Activated naive CD8-positive, alpha-beta T cell treated with anti-CD3 and anti-CD28 coated beads, Interleukin-2, amount 10 ng/mL, durations not matched to agents 7 days and 5 days (primary cell): ENCODE results near the gene UBASH3A. TPM values are rescaled to one million over a fixed set of nuclear protein-coding genes. Genes with fewer than 3 reads are reported as not detected.

Experiments used
- ATAC-seq: fragments of 150-1000 bp; cut with Tn5 transposase; one replicate; pipeline ENCODE4 v1.10.0; 2021; ENCODE audit warnings: low read depth, moderate library complexity
- POLR2A ChIA-PET: fragments of 350-600 bp; sonication (Branson Sonifier 250); formaldehyde crosslinking; loops from one replicate; lab custom pipeline; 2021; ENCODE audit warnings: antibody characterized with exemption; lab: Charles Lee
- DNase-seq: peaks from one replicate; pipeline ENCODE4 v3.0.0; 2021
- H3K27ac Mint-ChIP-seq: one replicate; pipeline ENCODE4 v1.8.0; 2022; ENCODE audit warnings: mild to moderate bottlenecking, mixed read lengths
- H3K27me3 Mint-ChIP-seq: one replicate; pipeline ENCODE4 v1.8.0; 2022; ENCODE audit warnings: mild to moderate bottlenecking, moderate library complexity, mixed read lengths
- H3K36me3 Mint-ChIP-seq: one replicate; pipeline ENCODE4 v1.8.0; 2021; ENCODE audit warnings: mild to moderate bottlenecking, mixed read lengths
- H3K4me1 Mint-ChIP-seq: one replicate; pipeline ENCODE4 v1.8.0; 2021; ENCODE audit warnings: mixed read lengths
- H3K4me3 Mint-ChIP-seq: one replicate; pipeline ENCODE4 v1.8.0; 2022; ENCODE audit warnings: mild to moderate bottlenecking, moderate library complexity, mixed read lengths
- H3K9me3 Mint-ChIP-seq: one replicate; pipeline ENCODE4 v1.8.0; 2021; ENCODE audit warnings: mixed read lengths
- total RNA-seq, 2 experiments: library from RNA; stranded (reverse); gene quantifications; one replicate each; pipeline ENCODE4 v1.2.3, GENCODE V29; 2021

UBASH3A gene
- total RNA-seq, 2 experiments from 2014 or later = 77.8 to 80.2 TPM

DNA sequence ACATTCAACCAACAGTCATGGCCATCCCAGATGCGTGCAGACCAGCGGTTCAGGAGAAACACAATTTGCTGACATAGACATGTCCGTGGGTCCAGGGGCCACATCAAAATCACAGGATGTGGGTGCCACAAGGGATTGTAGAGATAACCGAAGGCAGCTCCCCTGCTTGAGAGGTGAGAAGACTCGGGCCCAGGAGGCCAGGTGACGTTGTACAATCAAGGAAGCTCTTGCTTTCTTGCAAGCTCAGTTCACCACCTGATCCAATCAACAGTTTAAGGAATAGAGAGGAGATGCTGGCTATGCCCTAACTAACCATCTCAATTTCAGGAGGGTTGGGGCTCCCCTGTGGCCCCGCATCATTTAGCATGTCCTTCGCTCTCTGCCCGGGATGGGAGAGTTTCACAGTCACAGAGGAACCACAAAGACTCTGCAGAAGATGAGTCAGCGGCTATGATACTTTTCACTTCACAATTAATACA lies 19.5 kb downstream of the UBASH3A start:
- ATAC-seq (peak; percentile 38), DNase-seq (peak; percentile 61)
- no peaks in the 10 kb centered on the region for H3K27me3 Mint-ChIP-seq
- H3K4me1 Mint-ChIP-seq = peaks cover 72% of the 10 kb centered on the region
- POLR2A ChIA-PET = interaction anchor here (0.8 to 12.9 kb wide), 8 partner anchors 10 to 195 kb away, joined by 3 to 182 read pairs (median 3); partner anchors contain the start of gene UBASH3A
- H3K4me3 Mint-ChIP-seq = peak overlapping the region; percentile 69
- peaks cover 6% of the 10 kb centered on the region for H3K9me3 Mint-ChIP-seq
- H3K27ac Mint-ChIP-seq = peak overlapping the region; percentile 91
- H3K36me3 Mint-ChIP-seq = peaks cover 75% of the 10 kb centered on the region

DNA sequence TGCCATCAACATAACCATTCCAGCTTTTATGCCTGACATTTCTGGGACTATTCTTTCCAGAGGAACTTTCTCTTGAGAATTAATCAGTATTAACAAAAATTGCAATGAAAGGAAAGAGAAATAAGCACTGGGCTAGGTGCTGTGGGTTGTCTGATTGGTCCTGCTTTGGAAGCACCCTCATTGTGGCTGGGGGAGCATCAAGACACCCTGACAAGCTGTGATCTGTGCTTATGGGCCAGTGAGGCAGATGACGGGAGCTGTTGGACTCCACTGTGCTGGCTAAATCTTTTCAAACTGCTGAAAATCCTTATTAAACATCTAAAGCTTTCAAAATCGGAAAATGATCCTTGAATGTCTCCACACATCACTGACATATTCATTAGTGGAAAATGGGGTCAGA lies 20.0 kb downstream of the UBASH3A start:
- Mint-ChIP-seq H3K36me3 (peaks cover 72% of the 10 kb centered on the region), H3K9me3 (peaks cover 6% of the 10 kb centered on the region), H3K27ac (peak overlapping the region; percentile 91), H3K4me1 (peaks cover 72% of the 10 kb centered on the region), H3K27me3 (no peaks in the 10 kb centered on the region), H3K4me3 (peak overlapping the region; percentile 69)
- POLR2A ChIA-PET = interaction anchor here (0.9 to 12.9 kb wide), 6 partner anchors 10 to 103 kb away, joined by 3 to 182 read pairs (median 4); partner anchors contain the start of gene UBASH3A
- no peak for DNase-seq
- no peak for ATAC-seq

DNA sequence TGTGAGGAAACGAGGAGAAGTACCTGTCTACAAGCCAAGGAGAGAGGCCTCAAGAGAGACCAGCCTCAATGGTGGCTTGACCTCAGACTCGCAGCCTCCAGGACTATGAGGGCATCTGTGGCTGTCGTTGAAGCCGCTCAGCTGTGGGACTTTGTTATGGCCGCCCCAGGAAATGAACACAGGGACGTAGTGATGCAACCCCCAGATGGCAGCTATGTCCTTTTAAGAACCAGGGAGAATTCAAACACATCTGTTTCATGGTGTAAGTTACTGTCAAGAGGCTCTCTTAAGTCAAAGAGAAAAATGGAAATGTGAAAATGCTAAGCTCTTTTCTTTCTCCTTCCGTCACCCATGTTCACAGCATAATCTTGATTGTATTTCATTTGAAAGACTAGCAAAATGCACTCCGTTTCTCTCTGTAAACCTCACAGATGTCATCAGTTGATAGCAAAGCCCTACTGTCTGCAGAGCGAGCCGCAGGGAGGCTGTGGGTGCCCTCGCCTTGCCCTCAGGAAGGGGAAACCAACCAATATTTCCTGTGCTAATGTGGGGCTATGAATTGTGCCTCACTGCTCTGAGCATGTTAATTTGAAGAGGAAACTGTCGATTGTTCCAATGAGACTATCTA lies 21.3 kb downstream of the UBASH3A start:
- peak overlapping the region; percentile 91 for H3K27ac Mint-ChIP-seq
- peaks cover 64% of the 10 kb centered on the region for H3K4me1 Mint-ChIP-seq
- peak overlapping the region; percentile 69 for H3K4me3 Mint-ChIP-seq
- H3K27me3 Mint-ChIP-seq = no peaks in the 10 kb centered on the region
- H3K36me3 Mint-ChIP-seq = peaks cover 71% of the 10 kb centered on the region
- POLR2A ChIA-PET = interaction anchor here (0.6 to 12.9 kb wide), 8 partner anchors 8 to 64 kb away, joined by 3 to 182 read pairs (median 4); partner anchors contain the start of gene UBASH3A
- DNase-seq = peak; percentile 80
- peak; percentile 77 for ATAC-seq
- H3K9me3 Mint-ChIP-seq = no peaks in the 10 kb centered on the region

DNA sequence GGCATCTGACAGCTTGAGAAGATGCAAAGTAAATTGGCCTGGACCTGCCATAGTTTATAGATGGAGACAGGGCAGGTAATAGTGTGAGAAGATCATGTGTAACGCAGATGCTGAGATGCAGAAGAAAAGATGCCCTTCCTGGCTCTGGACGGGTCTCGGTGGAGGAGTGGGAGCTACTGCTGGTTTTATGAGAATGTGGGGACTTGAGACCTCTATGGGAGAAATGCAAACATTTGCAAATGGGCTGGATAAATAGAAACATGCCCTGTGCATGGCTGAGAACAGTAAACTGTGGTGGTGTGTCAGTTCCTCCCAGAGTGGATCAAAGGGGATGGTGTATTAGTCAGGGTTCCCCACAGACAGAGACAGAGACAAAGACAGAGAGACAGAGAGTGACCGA lies 21.9 kb downstream of the UBASH3A start:
- POLR2A ChIA-PET = interaction anchor here (0.6 to 12.9 kb wide), 9 partner anchors 8 to 64 kb away, joined by 3 to 182 read pairs (median 3); partner anchors contain the start of gene UBASH3A
- H3K27ac Mint-ChIP-seq = peak overlapping the region; percentile 91
- peak; percentile 46 for ATAC-seq
- DNase-seq = peak; percentile 33
- H3K27me3 Mint-ChIP-seq = no peaks in the 10 kb centered on the region
- peaks cover 72% of the 10 kb centered on the region for H3K36me3 Mint-ChIP-seq
- H3K9me3 Mint-ChIP-seq = no peaks in the 10 kb centered on the region
- peak overlapping the region; percentile 69 for H3K4me3 Mint-ChIP-seq
- peaks cover 61% of the 10 kb centered on the region for H3K4me1 Mint-ChIP-seq

DNA sequence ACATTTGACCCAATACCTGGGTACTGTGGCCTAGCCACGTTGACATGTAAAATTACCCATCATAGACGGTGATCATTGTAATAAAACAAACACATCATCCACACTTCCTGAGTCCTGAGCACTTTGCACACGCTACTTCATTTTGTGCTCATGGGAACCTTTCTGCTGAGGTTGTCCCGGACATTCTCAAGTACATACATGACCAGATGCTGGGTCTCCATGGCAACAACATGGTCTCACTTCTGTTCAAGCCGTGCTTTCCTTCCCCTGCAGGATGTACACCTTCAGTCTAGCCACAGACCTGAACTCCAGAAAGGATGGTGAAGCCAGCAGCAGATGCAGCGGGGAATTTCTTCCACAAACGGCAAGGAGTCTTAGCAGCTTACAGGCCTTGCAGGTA lies 22.7 kb downstream of the UBASH3A start:
- POLR2A ChIA-PET = interaction anchor here (0.7 to 12.9 kb wide), 4 partner anchors 10 to 33 kb away, joined by 3 to 182 read pairs (median 4); partner anchors contain the start of gene UBASH3A

DNA sequence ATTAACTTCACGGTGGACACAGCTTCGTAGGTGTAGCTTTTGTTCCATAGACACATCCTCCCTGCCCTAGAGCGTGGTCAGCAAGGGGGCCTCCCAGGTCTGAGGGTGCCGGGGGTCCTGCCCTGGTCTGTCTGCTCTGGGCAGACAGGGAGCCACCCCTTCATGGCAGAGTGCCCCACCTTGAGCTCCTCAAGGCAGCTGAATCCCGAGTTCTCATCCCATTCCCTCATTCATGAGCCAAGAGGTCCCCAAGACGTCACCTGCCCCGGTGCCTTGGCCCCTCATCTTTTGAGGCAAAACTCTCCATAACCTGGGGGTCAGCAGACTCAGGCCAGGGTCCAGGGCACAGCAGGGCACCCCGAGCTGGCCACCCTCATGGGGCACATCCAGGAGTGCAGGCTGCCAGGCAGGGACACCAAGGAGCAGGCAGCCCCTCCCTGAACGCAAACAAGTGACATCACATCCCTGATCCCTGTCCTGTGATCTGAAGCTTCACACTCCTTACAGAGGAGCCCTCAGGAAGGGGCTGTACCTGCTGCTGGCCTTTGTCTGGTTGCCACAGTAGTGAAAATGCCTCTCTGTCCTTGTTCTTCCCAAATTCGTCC lies 23.3 kb downstream of the UBASH3A start:
- Mint-ChIP-seq H3K4me1 (peaks cover 47% of the 10 kb centered on the region), H3K9me3 (peaks cover 1% of the 10 kb centered on the region), H3K36me3 (peaks cover 71% of the 10 kb centered on the region), H3K27me3 (no peaks in the 10 kb centered on the region), H3K27ac (peak overlapping the region; percentile 11), H3K4me3 (no peak overlapping the region)
- DNase-seq (no peak), ATAC-seq (no peak)
- POLR2A ChIA-PET = interaction anchor here (0.7 to 12.9 kb wide), 3 partner anchors 15 to 33 kb away, joined by 3 to 182 read pairs (median 4); partner anchors contain the start of gene UBASH3A

More for the DNA sequence above, 22.7 kb downstream of the UBASH3A start:
- H3K9me3 Mint-ChIP-seq = peaks cover under 1% of the 10 kb centered on the region
- no peaks in the 10 kb centered on the region for H3K27me3 Mint-ChIP-seq
- peak overlapping the region; percentile 69 for H3K4me3 Mint-ChIP-seq
- DNase-seq (no peak), ATAC-seq (no peak)
- peak overlapping the region; percentile 43 for H3K27ac Mint-ChIP-seq
- peaks cover 71% of the 10 kb centered on the region for H3K36me3 Mint-ChIP-seq
- H3K4me1 Mint-ChIP-seq = peaks cover 52% of the 10 kb centered on the region

DNA sequence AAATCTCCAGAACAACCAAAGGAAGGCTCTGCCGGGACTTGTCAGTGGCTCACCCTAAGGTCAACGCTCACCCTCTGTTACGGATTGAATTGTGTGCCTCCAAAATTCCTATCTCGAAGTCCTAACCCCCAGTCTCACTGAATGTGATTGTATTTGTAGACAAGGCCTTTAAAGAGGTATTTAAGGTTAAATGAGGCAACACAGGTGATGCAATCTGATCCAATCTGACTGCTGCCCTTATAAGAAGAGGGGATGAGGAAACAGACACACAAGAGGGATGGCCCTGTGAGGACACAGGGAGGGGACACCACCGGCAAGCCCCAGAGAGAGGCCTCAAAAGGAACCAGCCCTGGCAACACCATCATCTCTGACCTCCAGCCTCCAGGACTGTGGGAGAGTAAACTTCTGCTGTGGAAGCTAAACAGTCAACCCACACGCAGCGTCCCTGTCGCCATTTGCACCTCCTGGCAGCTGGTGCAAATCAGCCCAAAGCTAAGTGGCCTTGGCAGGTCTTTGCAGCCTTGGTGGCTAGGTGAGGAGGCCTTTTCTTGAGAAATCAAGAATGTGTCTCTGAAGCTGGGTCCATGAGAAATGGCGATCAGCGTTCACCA lies 24.2 kb downstream of the UBASH3A start:
- POLR2A ChIA-PET = interaction anchor here (12.9 kb wide), 1 partner anchor 24 kb away, joined by 182 read pairs; the partner anchor contains the start of gene UBASH3A
- Mint-ChIP-seq H3K9me3 (peaks cover 8% of the 10 kb centered on the region), H3K27me3 (no peaks in the 10 kb centered on the region), H3K4me3 (no peak overlapping the region), H3K36me3 (peaks cover 74% of the 10 kb centered on the region), H3K4me1 (peaks cover 45% of the 10 kb centered on the region), H3K27ac (no peak overlapping the region)
- ATAC-seq = no peak
- no peak for DNase-seq

DNA sequence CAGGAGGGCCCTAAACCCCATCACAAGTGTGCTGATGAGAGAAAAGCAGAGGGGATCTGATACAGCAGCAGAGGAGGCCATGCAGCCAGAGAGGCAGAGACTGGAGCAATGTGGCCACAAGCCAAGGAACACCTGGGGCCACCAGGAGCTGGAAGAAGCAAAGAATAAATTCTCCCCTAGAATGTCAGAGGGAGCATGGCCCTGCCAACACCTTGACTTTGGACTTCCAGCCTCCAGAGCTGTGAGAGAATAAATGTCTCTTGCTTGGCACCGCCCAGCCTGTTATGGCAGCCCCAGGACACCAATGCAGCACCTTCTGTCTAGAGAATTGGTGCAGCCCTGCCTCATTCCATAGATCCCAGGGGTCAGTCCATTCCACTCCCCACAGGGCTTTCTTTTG lies 25.3 kb downstream of the UBASH3A start:
- POLR2A ChIA-PET = interaction anchor here (0.9 to 2.1 kb wide), 2 partner anchors 13 to 26 kb away, joined by 3 to 6 read pairs; partner anchors contain the start of gene UBASH3A
- no peak for DNase-seq
- H3K27ac Mint-ChIP-seq = no peak overlapping the region
- H3K27me3 Mint-ChIP-seq = no peaks in the 10 kb centered on the region
- no peak overlapping the region for H3K4me3 Mint-ChIP-seq
- peaks cover 8% of the 10 kb centered on the region for H3K9me3 Mint-ChIP-seq
- H3K4me1 Mint-ChIP-seq = peaks cover 38% of the 10 kb centered on the region
- H3K36me3 Mint-ChIP-seq = peaks cover 77% of the 10 kb centered on the region
- no peak for ATAC-seq

DNA sequence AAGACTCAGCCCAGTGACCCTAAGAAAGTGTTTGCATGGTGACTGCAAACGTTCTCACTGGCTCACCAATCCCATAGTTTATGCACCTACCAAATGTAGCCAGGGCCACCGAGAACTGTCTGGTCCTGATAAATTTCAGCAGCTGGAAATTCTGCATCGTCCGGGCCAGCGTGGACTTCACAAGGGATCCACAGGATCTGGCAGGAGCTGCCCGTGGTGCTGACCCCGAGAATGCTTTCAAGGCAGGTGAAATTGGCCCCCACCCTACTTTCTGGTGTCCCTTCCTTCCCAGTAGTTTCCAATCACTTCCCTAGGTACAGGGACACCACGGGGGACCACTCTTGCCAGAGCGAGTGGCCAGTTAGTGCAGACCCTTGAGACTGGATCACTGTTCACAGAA lies 26.2 kb downstream of the UBASH3A start:
- POLR2A ChIA-PET = interaction anchor here (2.1 kb wide), 1 partner anchor 26 kb away, joined by 6 read pairs; the partner anchor contains the start of gene UBASH3A
- no peak overlapping the region for H3K4me3 Mint-ChIP-seq
- H3K9me3 Mint-ChIP-seq = peaks cover 8% of the 10 kb centered on the region
- ATAC-seq (no peak), DNase-seq (no peak)
- H3K4me1 Mint-ChIP-seq = peaks cover 38% of the 10 kb centered on the region
- no peak overlapping the region for H3K27ac Mint-ChIP-seq
- peaks cover 82% of the 10 kb centered on the region for H3K36me3 Mint-ChIP-seq
- no peaks in the 10 kb centered on the region for H3K27me3 Mint-ChIP-seq

DNA sequence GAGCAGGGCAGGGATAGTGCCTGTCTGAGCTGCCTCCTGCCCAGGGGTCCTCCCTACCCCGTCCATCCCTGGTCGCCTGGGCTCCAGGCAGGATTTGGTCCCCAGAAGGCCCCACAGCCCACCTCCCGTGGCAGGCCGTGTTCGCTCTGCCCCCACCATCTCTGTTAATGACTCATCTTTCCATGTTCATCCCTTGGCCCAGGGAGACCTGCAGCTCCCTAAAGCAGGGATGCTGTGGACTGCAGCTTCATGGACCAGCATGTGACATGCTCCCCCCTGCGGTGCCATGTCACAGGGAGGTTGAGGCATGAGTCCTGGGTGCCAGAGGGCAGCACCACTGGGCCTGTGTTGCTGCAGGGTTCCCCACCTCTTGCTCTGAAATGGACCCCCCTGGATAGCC lies 26.8 kb downstream of the UBASH3A start:
- no peak overlapping the region for H3K4me3 Mint-ChIP-seq
- POLR2A ChIA-PET = interaction anchor here (2.1 kb wide), 1 partner anchor 27 kb away, joined by 6 read pairs; the partner anchor contains the start of gene UBASH3A
- no peak for ATAC-seq
- no peak overlapping the region for H3K27ac Mint-ChIP-seq
- H3K9me3 Mint-ChIP-seq = peaks cover 10% of the 10 kb centered on the region
- H3K36me3 Mint-ChIP-seq = peaks cover 89% of the 10 kb centered on the region
- H3K27me3 Mint-ChIP-seq = no peaks in the 10 kb centered on the region
- DNase-seq = no peak
- peaks cover 38% of the 10 kb centered on the region for H3K4me1 Mint-ChIP-seq

DNA sequence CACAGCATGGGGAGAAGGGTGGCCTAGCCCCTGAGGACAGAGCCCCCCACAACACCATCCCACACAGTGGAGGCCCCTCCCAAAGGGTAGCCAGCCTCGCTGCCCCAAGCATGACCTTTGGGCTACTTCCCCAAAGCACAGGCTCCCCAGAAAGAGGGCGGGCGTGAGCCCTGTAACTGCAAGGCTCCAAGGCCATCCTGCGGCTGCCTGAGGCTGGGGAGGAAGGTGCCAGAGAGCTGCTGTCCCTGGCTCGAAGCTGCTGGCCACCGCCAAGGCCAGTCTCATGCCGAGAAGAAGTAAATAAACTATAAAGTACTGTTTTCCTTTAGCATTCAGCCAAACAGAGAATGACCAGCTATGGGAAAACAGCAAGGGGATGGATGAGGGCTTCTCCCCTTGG lies 27.5 kb downstream of the UBASH3A start:
- H3K4me1 Mint-ChIP-seq = peaks cover 35% of the 10 kb centered on the region
- H3K4me3 Mint-ChIP-seq = no peak overlapping the region
- peaks cover 91% of the 10 kb centered on the region for H3K36me3 Mint-ChIP-seq
- DNase-seq (no peak), ATAC-seq (no peak)
- no peaks in the 10 kb centered on the region for H3K27me3 Mint-ChIP-seq
- H3K9me3 Mint-ChIP-seq = peaks cover 10% of the 10 kb centered on the region
- POLR2A ChIA-PET = no interaction called here
- no peak overlapping the region for H3K27ac Mint-ChIP-seq

DNA sequence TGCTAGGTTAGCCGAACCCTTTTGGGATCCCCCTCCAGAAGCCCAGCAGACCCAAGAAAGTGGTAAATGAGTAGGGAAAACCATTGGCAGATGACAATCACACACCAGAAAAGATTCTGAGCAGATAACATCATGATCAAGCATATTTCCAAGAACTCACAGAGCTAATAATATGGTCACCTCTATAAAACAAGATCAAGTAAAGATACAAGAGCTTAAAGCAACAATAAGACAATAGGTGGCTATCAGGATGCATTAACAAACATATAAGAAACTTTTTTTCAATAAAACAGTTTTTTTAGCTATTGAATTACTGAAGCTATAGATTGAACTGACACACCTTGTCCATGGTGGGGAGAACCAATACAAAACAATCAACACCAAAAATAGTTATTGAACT lies 29.0 kb downstream of the UBASH3A start:
- Mint-ChIP-seq H3K27me3 (no peaks in the 10 kb centered on the region), H3K4me1 (peaks cover 28% of the 10 kb centered on the region), H3K4me3 (no peak overlapping the region), H3K9me3 (peaks cover 10% of the 10 kb centered on the region), H3K27ac (no peak overlapping the region), H3K36me3 (peaks cover 89% of the 10 kb centered on the region)
- ATAC-seq (no peak), DNase-seq (no peak)
- POLR2A ChIA-PET = interaction anchor here (0.6 kb wide), 1 partner anchor 123 kb away, joined by 3 read pairs; no protein-coding TSS in a partner anchor
